ENCODE measurements around the gene SLC6A18.

SLC6A18 gene

GRCh38 chr5:1294835-1295649, 69.9 kb downstream of the SLC6A18 start, which contains the start of gene TERT:
TSS of gene TERT (minus strand) at chr5:1295068. CDS start at chr5:1294989, 79 bp downstream.
- peak; percentile 57 to 69 for DNase-seq

GRCh38 chr5:1295650-1296037, 70.5 kb downstream of the SLC6A18 start:
- DNase-seq: no peak
